Endothelial cell of umbilical vein (primary cell): ENCODE measurements around the gene SULT1C4. TPM values are rescaled to one million over a fixed set of nuclear protein-coding genes. Genes with fewer than 3 reads are reported as not detected.

Experiments used
- BruUV-seq: library from RNA; stranded (reverse); fragments of 400-500 nt; replicated peaks from 2 replicates; lab custom pipeline; 2021; lab: Mats Ljungman, UMichigan
- CTCF ChIA-PET: fragments of 300-600, 350-600 bp; sonication (Branson Sonifier 250); formaldehyde crosslinking; loops from one replicate; lab custom pipeline; 2021; ENCODE audit warnings: antibody characterized with exemption, inconsistent platforms; lab: Charles Lee
- POLR2A ChIA-PET: fragments of 300-600, 350-600 bp; sonication (Branson Sonifier 250); formaldehyde crosslinking; loops from one replicate; lab custom pipeline; 2021; ENCODE audit warnings: antibody characterized with exemption, inconsistent platforms; lab: Charles Lee
- DNase-seq: peaks from one replicate; pipeline ENCODE4 v3.0.0-alpha.2; 2011; ENCODE audit warnings: low read depth, low spot score
- FAIRE-seq: peaks from 2 replicates; lab custom pipeline; 2011; peaks lifted over from hg19 to GRCh38; lab: Jason Lieb, UNC
- H2AFZ ChIP-seq: 2 replicates; pipeline ENCODE4 v1.6.0; 2012; ENCODE audit warnings: low read depth, low read length, control low read depth, inconsistent platforms
- H3K27ac ChIP-seq: 2 replicates; pipeline ENCODE4 v1.5.1; 2011; ENCODE audit warnings: low read depth, mild to moderate bottlenecking, control low read depth, low read length, moderate library complexity; ENCODE audit not compliant: insufficient read depth
- H3K27me3 ChIP-seq, 2 experiments: 2 replicates each; pipeline versions ENCODE4 v1.6.0 to v1.6.1; 2011; ENCODE audit warnings: low read length in 2 of 2, mixed read lengths in 1 of 2; ENCODE audit not compliant: control insufficient read depth in 2 of 2, insufficient read depth in 2 of 2
- H3K36me3 ChIP-seq, 2 experiments: 2 replicates in 1 of 2; 3 replicates in 1 of 2; pipeline ENCODE4 v1.5.1; 2011; ENCODE audit warnings: low read length in 2 of 2, mild to moderate bottlenecking in 1 of 2, moderate library complexity in 1 of 2; ENCODE audit not compliant: control insufficient read depth in 2 of 2, insufficient read depth in 2 of 2; ENCODE audit errors: extremely low read depth in 1 of 2
- H3K4me1 ChIP-seq: 3 replicates; pipeline ENCODE4 v1.5.1; 2011; ENCODE audit warnings: mild to moderate bottlenecking, low read length; ENCODE audit not compliant: control insufficient read depth, insufficient read depth; ENCODE audit errors: extremely low read depth
- H3K4me2 ChIP-seq: 2 replicates; pipeline ENCODE4 v1.6.1; 2011; ENCODE audit warnings: low read length, control low read depth, mixed read lengths; ENCODE audit not compliant: insufficient read depth
- H3K4me3 ChIP-seq, 3 experiments: fragments of 200-600 bp in 1 of 3; sonication (generic), shearing (Covaris generic) in 1 of 3; replicated peaks in 1 of 3; 2 replicates each; pipeline ENCODE4 v1.5.1; 2011 to 2016; ENCODE audit warnings: control low read depth in 3 of 3, low read length in 3 of 3, mild to moderate bottlenecking in 2 of 3, inconsistent platforms in 1 of 3, low read depth in 1 of 3, moderate library complexity in 1 of 3; ENCODE audit not compliant: insufficient read depth in 1 of 3
- H3K79me2 ChIP-seq: 2 replicates; pipeline ENCODE4 v1.6.0; 2012; ENCODE audit warnings: low read length, inconsistent platforms; ENCODE audit not compliant: control insufficient read depth, insufficient read depth
- H3K9ac ChIP-seq: replicated peaks from 2 replicates; pipeline ENCODE3; 2011; ENCODE audit warnings: low read length, control low read depth; ENCODE audit not compliant: insufficient read depth; ENCODE audit errors: extremely low read depth
- H3K9me1 ChIP-seq: replicated peaks from 3 replicates; pipeline ENCODE4 v1.6.0; 2011; ENCODE audit warnings: mild to moderate bottlenecking, low read length; ENCODE audit not compliant: control insufficient read depth, insufficient read depth; ENCODE audit errors: extremely low read depth
- H3K9me3 ChIP-seq: replicated peaks from 2 replicates; pipeline ENCODE4 v1.5.1; 2012; ENCODE audit warnings: low read length, inconsistent platforms; ENCODE audit not compliant: control insufficient read depth, insufficient read depth
- H4K20me1 ChIP-seq: replicated peaks from 2 replicates; pipeline ENCODE3; 2011; ENCODE audit warnings: mild to moderate bottlenecking, low read length; ENCODE audit not compliant: control insufficient read depth, insufficient read depth; ENCODE audit errors: extremely low read depth
- CTCF ChIP-seq, 2 donors: IDR thresholded peaks; 1 replicate in 1 of 2; 2 replicates in 1 of 2; pipeline ENCODE4 v1.5.1; 2011; ENCODE audit warnings: low read length in 2 of 2, mild to moderate bottlenecking in 2 of 2, moderate library complexity in 2 of 2, control low read depth in 1 of 2, inconsistent platforms in 1 of 2, low read depth in 1 of 2; ENCODE audit not compliant: insufficient read depth in 1 of 2; ENCODE audit errors: extremely low read depth in 1 of 2
- EZH2 ChIP-seq: IDR thresholded peaks from 2 replicates; pipeline ENCODE4 v1.6.1; 2012; ENCODE audit warnings: borderline replicate concordance, low read depth, mild to moderate bottlenecking, moderate library complexity, low read length, inconsistent platforms; ENCODE audit not compliant: severe bottlenecking
- FOS ChIP-seq: IDR thresholded peaks from 2 replicates; pipeline ENCODE4 v1.6.1; 2011; ENCODE audit warnings: mild to moderate bottlenecking, low read length, moderate library complexity, borderline replicate concordance; ENCODE audit not compliant: insufficient read depth
- GATA2 ChIP-seq: IDR thresholded peaks from 2 replicates; pipeline ENCODE4 v1.7.0; 2011; ENCODE audit warnings: low read depth, mild to moderate bottlenecking, moderate library complexity, mixed read lengths, low read length; ENCODE audit not compliant: insufficient read length, insufficient read depth
- JUN ChIP-seq: IDR thresholded peaks from 2 replicates; pipeline ENCODE4 v1.6.1; 2011; ENCODE audit warnings: borderline replicate concordance, low read depth; ENCODE audit not compliant: insufficient read length, insufficient read depth
- MAX ChIP-seq: IDR thresholded peaks from 2 replicates; pipeline ENCODE4 v1.6.1; 2011; ENCODE audit not compliant: insufficient read depth, insufficient read length
- MYC ChIP-seq: IDR thresholded peaks from one replicate; pipeline ENCODE4 v1.6.1; 2011; ENCODE audit warnings: mild to moderate bottlenecking, low read depth, low read length
- POLR2A ChIP-seq: IDR thresholded peaks from 2 replicates; pipeline ENCODE4 v1.6.1; 2012; ENCODE audit warnings: low read depth, mild to moderate bottlenecking, control low read depth, low read length
- POLR2AphosphoS5 ChIP-seq: IDR thresholded peaks from 2 replicates; pipeline ENCODE4 v1.6.1; 2012; ENCODE audit warnings: low read depth, mild to moderate bottlenecking, control low read depth, low read length, moderate library complexity; ENCODE audit not compliant: insufficient read depth
- dilution Hi-C: fragments of 300-500 bp; cut with MboI; formaldehyde crosslinking; loops from one replicate; pipeline ENCODE4 v1.15.0; 2019; ENCODE audit warnings: low sequenced_read_pairs; ENCODE audit not compliant: extremely low pct_ligation_motif_present
- intact Hi-C: fragments of 100-400 bp; cut with micrococcal nuclease; formaldehyde crosslinking; loops from one replicate; pipeline ENCODE4 v1.10.0; 2022
- polyA plus RNA-seq, 4 experiments: library from polyadenylated mRNA; depleted of rRNA in 3 of 4; stranded (reverse) in 3 of 4; unstranded in 1 of 4; fragments of >200 nt; gene quantifications; 2 replicates each; pipeline versions ENCODE4 v1.2.1 to v1.2.3, GENCODE V29; 2011 to 2012; ENCODE audit warnings: missing spikeins in 1 of 4
- total RNA-seq: library from RNA; stranded (reverse); gene quantifications from 2 replicates; pipeline ENCODE4 v1.2.3, GENCODE V29; 2021

Gene SULT1C4
- total and polyA plus RNA-seq, 2 donors (not counting 3 experiments of a cell fraction or from before 2014, with no cell fraction given), result 17.2 to 29.3 TPM

GRCh38 chr2:108367014-108367413 is 10.7 kb upstream of the SULT1C4 start:
- no peaks in the 10 kb centered on the region for H3K9me1 ChIP-seq
- no peaks in the 10 kb centered on the region for H4K20me1 ChIP-seq
- FAIRE-seq (peak; percentile 12), DNase-seq (no peak)
- H3K27ac ChIP-seq, result peak overlapping the region; percentile 96
- TF ChIP-seq EZH2 (no peak), JUN (no peak), MAX (no peak), FOS (no peak), POLR2AphosphoS5 (no peak), POLR2A (no peak), CTCF (IDR thresholded peaks at IDR 0.05; ENCODE audit: extremely low read depth in 1 of 2, insufficient read depth in 1 of 2, low read depth in 1 of 2, low read length in 2 of 2) (no peak), GATA2 (no peak), MYC (no peak)
- no peaks in the 10 kb centered on the region for H3K27me3 ChIP-seq
- H3K4me2 ChIP-seq, result peak overlapping the region; percentile 53
- dilution Hi-C loops (no loop called here), intact Hi-C loops (loop anchor here (1.0 to 5.0 kb wide), 4 partner anchors 10 to 228 kb away; partner anchors contain the start of genes LIMS1 and SULT1C4)
- ChIA-PET CTCF (interaction anchor here (1.4 kb wide), 1 partner anchor 10 kb away, joined by 3 read pairs; the partner anchor contains the start of gene SULT1C4), POLR2A (interaction anchor here (0.7 kb wide), 1 partner anchor 736 kb away, joined by 3 read pairs; no protein-coding TSS in a partner anchor)
- H3K4me1 ChIP-seq, result peaks cover 25% of the 10 kb centered on the region
- peak overlapping the region; percentile 65 for H3K9ac ChIP-seq
- H3K9me3 ChIP-seq, result no peaks in the 10 kb centered on the region
- H3K79me2 ChIP-seq, result no peaks in the 10 kb centered on the region
- H3K4me3 ChIP-seq, result no peak overlapping the region
- no peak overlapping the region for H2AFZ ChIP-seq
- no TSS peak for BruUV-seq
- no peaks in the 10 kb centered on the region for H3K36me3 ChIP-seq
